Stimulated activated CD4-positive, alpha-beta T cell treated with anti-CD3 and anti-CD28 coated beads, TNF-alpha, amount 100 ng/mL, for 24 hours (primary cell): ENCODE measurements around the gene TDRD9.

Experiments used
- DNase-seq, 3 experiments: peaks; one replicate each; pipeline ENCODE4 v3.0.0-alpha.2; 2020; ENCODE audit warnings: low read depth in 3 of 3

The TDRD9 gene

DNA sequence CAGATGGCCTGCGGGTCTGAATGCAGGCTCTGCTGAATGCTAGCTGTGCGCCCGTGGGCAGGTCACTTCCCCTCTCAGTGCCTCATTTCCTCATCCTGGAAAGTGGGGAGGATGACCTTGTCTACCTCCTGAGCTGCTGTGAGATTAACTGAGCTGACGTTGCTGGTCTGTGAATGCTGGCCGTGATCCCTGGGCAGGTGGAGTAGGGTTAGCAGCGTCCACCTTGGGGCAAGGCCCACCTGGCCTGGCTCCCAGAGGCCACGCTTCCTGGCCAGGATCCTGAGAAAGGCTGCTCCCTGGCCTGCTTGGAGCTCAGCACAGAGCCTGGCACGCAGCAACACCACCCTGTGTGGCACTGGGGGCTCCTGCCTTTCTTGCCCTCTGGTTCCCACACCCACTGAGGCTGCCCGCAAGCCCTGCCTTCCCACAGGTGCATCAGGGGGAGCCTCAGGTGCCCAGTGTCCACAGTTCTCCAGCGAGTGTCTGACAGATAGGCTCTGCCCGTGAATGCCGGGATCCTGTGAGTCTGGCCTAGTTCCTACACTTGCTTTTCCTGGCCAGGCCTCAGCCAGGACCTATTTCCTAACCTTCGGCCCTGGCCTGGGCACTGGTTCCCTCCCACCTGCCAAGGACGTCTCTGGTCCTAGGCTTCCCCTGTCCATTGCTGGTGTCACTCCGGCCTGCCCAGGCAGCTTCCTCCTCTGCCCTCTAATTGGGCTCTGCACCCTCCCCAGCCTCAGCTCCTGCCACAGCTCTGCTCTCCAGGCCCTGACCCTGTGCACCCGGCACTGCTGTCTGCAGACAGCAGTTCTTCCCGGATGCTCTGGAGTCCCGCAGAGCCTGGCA lies 37.2 kb upstream of the TDRD9 start:
- DNase-seq, result no peak

DNA sequence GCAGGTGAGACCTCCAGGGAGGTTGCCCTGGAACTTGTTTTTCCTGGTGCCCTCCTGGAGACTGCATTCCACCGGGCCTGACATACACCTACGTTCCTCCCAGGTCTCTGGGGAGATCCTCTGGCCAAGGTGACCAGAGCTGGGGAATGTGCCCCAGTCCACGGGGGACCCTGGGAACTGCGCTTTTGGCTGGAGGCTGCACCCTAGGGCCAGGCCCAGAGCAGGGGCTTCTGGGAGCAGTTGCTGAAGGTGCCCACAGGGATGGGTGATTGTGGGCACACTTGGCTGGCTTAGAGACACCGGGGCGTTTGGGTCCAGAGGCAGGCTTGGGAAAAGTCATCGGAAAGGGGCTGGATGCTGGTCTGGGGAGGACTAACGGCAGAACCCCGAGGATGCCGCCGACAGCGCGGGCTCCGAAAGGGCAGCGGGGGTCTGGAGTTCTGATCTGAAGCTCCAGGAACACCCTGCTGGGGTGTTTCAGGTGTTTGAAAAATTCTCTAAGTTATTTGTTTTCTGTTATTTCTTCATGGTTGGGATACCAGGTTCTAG lies 36.5 kb upstream of the TDRD9 start:
- DNase-seq, result no peak

DNA sequence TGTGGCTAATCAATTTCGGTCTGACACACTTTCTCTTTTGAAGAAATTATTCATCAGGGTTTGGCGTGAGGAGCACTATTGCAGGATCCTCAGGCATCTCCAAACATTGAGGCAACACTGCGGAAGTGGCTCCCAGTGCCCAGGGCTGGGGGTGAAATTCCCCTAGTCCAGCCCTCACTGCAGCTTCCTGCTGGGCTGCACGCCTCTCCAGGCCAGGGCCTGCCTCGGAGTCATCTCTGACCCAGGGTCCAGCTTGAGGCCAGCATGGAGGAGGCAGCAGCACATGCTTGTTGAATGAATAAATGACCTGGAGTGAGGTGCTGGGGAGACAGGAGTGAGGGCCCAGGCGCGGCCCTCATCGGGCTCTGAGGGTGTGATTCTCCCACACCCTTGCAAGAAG lies 36.0 kb upstream of the TDRD9 start:
- no peak for DNase-seq

DNA sequence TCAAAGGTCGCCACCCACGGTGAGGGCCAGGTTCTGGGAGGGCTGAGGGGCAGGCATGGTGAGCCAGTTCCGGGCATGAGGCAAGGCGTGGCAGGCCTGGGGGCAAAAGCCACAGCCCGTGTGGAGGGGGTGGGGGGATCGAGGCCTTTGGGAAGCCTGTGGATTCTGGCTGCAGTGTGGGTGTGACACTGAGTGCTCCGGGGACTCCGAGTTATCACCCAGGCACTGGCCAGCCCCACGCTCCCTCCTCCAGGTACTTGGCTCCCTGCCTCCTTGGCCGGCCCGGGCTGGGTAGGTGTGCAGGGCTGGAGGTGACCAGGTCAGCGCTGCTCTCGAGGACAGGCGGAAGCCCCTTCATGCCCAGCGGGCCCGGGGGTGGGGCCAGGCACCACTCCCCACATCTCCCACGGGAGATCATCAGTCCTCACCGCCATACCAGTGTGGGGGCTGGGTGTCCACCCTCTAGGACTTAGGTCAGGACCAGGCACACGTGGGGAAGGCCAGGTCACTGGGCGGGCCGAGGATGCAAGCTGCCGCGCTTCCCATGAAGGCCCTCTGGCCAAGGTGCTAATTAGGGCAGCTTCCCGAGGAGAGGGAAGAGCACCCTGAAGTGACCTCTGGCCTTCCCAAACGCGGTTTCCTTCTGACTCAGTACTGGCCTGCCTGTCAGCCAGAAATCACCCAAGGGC lies 34.1 kb upstream of the TDRD9 start:
- no peak for DNase-seq

DNA sequence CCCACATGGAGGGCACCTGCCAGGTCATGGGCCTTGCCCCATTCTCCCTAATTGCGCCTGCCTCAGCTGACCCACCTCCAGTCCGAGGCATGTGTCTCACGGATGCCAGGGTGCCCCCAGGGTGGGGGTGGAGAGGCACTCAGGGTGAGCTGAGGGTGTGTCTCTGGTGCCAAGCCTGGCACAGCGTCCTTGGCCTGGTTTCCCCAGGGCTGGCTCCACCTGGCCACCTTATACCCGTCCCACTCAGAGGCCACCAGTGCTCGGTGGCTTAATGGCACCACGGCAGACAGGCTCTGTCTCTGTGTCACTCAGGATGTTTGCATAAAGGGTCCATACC lies 33.6 kb upstream of the TDRD9 start:
- DNase-seq, result no peak

DNA sequence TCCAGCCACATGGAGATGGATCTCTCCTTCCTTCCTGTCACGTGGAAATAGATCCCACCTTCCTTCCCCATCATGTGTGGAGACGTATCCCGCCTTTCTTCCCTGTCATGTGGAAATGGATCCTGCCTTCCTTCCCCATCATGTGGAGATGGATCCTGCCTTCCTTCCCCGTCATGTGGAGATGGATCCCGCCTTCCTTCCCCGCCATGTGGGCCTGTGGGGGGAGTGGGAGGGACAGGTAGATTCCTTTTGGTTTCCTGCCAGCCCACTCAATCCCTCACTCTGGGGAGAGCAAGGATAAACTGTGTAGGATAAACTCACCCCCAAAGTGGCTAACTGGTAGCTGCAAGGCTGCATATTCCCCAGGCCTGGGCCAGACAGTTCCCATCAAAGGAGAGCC lies 31.7 kb upstream of the TDRD9 start:
- DNase-seq, result no peak

DNA sequence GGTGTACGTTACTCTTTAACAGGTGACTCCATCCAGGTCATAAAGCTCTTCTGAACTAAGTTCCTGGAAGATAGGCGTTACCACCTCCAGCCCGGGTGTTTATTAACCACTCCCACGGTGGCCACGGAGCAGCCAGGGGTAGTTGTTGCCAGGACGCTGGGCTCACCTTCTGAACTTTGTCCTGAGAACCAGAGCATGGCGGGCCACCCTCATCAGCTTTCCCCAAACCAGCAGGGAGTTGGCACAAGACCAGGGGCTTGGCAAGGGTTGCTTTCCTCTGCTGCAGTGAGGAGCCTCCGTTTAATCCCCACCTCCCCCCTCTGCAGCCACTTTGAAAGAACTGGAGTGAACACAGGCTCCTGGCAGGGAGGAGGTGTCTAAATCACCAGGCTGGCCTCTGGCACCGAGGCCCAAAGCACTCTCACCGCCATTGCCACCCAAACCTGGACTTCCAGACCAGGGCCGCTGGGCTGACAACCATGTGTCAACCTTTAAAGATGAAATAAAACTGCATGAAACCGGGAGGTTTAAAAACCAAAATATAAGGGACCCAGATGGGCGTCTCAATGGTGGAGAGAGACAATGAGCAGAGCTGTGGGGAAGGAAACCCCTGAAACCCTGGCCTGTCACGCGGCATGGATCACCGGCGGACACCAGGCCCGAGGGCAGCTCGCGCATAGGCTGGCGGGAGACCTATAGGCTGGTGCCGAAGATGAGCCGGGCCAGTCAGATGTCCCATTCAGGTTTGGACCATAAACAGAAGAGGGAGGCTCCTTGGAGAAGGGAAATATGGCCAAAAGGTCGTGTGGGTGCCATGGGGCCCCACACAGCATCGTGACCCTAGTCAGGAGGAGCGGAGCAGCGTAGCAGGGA lies 30.9 kb upstream of the TDRD9 start:
- DNase-seq, result no peak

DNA sequence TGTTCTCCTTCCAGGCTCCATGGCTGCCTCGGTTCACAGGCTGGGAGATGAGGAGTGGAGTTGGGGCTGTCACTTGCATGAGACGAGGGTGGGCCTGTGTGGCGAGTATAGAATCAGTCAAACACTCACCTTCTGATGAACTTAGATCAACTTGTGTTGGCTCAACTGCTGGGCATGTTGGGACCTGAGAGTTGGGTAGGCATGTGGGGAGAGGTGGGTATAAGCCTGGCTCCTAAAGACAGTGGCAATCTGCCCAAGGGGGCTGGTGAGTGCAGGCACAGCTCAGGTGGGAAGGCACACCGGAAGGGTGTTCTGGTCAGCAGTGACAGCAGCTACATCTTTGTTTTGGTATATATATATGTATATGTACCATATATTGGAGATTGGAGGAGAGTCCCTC lies 30.1 kb upstream of the TDRD9 start:
- no peak for DNase-seq

DNA sequence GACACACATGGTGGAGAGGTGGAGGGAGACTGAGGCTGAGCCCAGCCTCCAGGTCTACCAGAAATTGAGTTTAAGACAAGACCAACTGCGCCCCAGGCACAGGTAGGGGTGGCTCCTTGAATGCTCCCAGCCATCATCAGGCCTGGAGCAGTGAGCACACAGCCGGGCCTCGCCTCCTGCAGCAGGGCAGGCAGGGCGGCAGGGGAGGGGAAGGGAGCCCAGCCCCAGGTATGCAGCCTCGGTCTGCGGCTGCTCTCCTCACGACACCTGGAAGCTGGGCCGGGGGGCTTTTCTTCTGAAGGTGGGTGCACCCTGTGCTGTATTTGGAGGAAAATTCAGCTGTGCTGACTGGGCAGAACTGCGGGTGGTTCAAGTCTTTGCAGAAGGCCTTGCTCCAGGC lies 29.5 kb upstream of the TDRD9 start:
- no peak for DNase-seq

DNA sequence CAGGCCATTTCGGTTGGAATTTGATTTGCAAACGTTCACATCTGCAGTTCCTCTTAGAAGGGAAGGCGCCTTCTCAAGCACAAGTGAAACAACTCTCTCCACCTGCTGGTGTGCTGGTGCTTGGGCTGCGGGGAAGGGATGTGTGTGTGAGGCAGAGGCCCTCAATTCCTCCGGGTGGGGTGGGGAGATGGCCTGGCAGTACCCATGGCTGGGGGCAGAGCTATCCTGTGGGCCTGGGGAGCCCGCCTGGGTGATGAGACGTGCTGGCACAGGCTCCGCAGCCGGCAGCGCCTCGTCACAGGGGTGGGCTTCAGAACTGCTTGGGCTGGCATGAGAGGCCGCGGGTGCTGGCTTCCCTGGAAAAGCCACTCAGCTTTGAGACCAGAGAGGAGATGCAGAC lies 28.9 kb upstream of the TDRD9 start:
- DNase-seq, result no peak

DNA sequence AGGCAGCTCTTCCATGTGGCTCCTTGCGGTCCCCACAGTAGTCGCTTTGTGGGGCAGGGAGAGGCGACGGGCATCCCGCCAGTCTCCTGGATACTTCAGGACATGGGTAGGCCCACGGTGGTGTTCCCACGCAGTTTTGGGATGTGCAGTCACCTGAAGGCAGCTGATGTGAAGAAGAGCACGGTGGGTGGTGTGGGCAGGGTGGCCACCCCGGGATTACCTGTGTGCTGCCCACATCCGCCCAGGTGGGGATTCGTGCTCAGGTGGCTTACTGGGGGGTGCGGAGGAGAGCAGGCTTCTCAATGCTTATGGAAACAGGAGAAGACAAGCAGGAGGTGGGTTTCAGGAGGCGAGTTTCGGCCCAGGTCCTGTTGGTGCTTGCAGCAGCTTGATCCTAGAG lies 28.4 kb upstream of the TDRD9 start:
- no peak for DNase-seq

DNA sequence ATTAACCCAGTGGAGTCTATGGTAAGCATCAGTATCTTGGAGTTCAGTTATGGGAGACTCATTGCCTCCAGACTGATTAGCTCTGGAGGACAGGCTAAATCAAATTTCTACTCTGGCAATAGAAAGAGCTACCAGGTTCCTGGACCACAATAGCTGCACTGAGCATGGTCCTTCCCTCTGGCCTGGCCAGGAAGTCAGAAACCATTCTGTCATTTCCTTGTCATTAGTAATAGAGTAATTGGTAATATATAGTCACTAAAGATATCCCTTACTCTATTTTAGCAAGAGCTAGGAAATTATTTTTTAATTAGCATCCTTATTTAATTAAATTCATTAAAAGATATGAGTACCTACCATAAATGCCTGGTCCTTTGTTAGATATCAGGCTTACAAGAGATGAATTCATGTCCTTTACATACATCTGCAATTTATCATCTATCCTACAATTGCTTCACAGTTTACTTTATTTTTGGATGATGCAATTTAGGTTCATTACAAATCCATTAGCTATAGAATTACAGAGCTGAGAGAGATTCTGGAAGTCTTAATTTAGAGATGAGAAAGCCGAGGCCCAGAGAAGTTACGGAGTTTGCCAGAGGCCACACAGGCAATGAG lies 23.7 kb upstream of the TDRD9 start:
- DNase-seq, result no peak

DNA sequence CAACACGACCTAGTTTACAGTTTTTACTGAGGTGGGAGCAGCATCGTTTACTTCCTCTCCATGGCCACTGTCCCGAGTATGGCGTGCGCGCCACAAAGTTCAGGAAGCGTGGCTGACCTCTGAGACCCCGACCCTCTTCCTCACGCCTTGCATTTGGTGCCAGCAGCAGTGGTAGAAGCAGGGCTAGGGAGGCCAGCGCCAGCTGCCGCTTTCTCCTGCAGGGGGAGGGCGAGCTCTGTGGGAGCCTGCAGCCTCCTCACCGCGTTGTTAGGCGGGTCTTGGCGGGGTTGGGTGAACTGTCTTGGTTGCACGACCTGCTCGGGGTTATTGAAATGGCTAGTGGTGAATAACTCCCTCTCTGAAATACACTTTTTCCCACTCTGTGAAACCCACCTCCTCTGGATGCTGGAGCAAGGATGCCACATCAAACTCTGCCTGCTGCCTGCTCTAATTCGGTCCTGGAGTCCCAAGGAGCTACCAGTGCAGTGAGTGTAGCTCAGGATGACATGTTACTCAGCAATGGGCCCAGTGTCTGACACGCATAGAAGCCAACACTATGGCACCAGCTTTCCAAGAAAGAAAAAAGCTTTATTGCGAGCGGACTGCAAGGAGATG lies 22.3 kb upstream of the TDRD9 start:
- DNase-seq, result no peak

DNA sequence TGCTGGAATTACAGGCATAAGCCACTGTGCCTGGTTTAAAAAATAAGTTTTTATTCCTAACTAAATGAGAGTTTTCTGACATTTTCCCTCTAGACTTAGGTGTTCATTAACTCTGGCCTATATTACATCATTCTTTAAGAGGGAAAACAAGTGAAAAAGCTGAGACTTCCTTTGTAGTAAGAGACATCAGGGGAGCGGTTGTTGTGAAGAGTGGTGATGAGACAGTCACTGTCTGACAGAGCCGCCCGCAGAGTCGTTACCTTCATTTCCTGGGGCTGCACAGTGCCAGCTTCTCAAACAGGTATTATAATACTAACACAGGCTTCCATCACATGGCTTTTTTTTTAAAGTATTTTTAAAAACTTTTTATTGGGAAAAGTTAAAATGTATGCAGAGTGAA lies 19.7 kb upstream of the TDRD9 start:
- no peak for DNase-seq

DNA sequence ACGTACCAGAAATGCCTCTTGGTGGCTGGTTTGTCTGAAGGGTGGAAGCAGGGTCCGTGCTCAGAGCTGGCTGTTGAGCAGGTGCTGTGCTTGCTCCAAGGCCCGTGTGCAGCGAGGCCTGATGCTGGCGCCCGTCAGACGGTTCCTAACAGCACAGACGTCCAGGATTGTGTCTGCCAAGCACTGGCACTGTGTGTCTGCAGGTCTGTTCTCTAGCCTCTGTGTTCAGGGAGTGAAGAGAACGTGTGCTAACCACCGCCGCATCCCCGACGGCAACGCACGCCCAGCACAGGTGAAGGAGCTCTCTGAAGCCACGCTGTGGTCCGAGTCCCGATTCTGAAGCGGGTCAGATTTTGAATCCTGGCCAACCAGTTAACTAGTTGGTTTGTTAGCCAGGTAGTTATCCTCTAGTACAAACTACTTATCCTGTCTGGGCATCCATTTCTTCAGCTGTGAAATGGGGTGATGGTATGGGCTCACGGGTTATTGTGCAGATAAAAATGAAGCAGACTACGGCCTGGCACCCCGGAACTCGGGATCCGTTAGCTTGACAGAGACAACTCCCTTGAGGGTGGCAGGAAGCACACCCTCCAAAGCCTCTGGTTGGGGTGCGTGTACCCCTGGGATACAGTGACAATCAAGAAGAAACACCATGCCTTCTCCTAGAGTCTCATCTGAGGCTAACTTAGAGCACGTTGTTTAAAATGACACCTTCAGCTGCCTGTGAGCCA lies 18.6 kb upstream of the TDRD9 start:
- DNase-seq, result no peak

DNA sequence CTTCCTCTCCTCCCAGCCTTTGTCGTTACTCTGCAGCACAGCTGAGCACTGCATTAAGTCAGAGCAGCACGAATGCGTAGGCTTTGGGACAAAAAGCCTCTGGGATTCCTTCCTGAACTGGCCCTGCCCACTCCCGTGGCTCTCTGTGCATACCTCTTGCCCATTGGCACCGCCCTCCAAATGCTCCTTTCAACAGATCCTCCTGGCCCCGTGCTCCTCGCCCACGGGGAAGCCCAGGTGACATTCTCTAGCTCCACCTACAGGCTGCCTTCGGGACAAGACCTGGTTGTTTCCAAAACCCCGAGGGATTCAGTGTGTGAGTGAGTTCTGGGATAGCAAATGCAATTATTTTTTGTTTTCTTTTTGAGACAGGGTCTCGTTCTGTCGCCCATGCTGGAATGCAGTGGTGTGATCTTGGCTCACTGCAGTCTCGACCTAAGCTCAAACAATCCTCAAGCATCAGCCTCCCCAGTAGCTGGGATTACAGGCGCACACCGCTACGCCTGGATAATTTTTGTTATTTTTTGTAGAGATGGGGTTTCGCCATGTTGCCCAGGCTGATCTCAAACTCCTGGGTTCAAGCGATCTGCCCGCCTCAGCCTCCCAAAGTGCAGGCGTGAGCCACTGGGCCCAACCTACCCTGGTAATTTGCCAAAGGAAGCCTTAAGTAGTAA lies 17.9 kb upstream of the TDRD9 start:
- DNase-seq, result peak; percentile 52 to 68 (median 53)

DNA sequence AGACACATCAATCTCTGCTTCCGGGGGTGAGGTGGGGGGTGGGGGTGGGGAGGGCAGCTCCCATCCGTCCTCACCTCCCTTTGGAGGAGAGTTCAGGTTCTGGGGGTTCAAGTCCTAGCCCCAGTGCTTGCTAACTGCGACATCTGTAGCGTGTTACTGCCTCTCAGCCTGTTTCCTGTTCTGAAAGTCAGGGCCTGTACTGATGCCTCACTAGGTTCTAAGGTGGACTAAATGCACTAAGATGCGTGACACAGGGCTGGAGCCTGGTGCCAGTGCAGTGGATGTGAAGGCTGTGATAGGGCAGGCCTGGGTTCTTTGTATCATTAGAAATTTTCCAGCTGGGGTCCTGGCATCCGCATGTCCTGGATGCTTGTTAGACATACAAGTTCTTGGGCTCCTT lies 17.3 kb upstream of the TDRD9 start:
- DNase-seq, result no peak

DNA sequence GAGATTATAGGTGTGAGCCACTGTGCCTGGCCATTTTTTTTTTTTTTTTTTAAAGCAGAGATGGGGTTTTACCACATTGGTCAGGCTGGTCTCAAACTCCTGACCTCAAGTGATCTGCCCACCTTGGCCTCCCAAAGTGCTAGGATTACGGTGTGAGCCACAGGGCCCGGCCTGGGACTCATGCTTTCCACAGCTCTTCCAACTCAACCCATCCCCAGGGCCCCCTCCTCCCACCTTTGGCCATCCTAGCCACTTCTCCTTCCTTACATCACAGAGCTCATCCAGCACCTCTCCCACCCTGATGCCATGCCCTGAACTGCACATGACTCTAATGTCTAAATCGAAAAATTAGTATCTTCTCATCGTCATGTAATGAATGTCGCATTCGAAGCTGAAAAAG lies 12.6 kb upstream of the TDRD9 start:
- no peak for DNase-seq

DNA sequence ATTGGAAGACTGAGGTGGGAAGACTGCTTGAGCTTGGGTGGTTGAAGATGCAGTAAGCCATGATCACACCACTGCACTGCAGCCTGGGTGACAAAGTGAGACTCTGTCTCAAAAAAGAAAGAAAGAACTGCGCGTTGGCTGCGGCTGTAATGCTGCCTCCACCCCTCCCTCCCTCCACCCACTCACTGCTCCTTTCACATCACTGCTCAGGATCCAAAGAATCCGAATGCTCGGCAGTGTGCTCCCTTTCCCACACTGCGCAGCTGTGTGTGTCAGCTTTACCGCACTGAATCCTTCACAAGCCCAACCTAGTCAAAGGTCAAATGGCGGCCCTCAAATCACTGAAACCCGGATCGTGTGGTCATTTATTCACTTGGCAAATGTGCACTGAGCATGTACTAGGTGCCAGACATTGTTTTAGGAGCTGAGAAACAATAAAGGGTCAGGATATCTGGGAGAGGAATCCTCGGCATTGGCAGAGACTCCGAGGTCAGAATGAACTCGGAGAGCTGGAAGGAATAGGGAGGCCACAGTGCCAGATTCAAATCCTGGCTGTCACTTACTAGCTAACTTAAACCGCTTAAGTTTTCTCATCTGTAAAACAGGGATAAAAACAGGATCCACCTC lies 11.5 kb upstream of the TDRD9 start:
- no peak for DNase-seq
